ENCODE measurements around the gene STX3. TPM values are rescaled to one million over a fixed set of nuclear protein-coding genes. Genes with fewer than 3 reads are reported as not detected.

STX3 gene
- total RNA-seq (10 to 100 TPM; 12.1 to 21.5 (median 15.3) TPM), polyA plus RNA-seq (10 to 100 TPM; 12.9 to 20.5 TPM)

DNA sequence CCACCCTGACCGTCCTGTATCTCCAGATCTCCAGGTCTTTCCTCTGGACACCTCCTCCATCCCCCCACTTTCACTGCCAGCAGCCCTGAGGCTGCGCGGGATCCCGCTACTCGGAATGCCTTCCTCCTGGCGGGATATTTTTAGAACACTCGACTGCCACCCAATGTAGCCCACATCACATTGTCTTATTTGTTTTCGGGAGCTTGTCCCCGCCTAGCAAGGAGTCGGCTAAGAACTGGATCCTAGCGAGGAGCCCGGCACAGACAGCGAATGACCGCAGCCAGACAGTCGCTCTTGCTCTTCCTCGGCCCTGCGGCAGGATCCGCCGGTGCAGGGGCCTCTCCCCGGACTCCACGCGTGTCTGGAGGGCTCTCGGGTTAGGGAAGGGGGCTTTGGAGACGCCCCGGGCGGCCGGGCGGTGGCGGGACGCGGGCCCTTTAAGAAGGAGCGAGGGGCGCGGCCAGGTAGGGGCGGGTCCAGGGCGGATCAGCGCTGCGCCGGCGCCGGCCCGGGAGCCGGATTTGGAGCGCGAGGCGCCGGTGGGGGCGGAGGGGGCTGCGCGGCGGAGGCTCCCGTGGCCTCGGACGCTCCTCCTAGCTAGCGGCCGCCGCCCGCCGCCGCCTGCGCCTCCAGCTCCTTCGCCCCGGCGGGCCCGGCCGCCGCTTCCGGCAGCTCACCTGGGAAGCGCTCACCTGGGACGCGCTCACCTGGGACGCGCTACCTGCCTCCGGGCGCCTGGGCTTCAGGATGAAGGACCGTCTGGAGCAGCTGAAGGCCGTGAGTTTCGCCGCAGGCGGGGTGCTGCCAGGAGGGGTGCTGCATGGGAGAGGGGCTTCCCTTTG lies at the start of gene STX3:
Gene STX3, plus strand, starts transcription at position 518 of the 842 bp plus-strand sequence. Its CDS starts 230 bp downstream, at position 748.
- no peaks in the 10 kb centered on the region for H3K36me3 ChIP-seq
- peak within 1 kb of the TSS; percentile 91 to 96 (median 94) for H3K27ac ChIP-seq
- peak; percentile 69 to 88 (median 78) for DNase-seq
- peaks cover 0 to 15% (median 7%) of the 10 kb centered on the region in 3 donors for H3K4me1 ChIP-seq
- H3K27me3 ChIP-seq: no peaks in the 10 kb centered on the region
- H3K9me3 ChIP-seq: no peaks in the 10 kb centered on the region
- H3K4me3 ChIP-seq: peak within 1 kb of the TSS; percentile 66 to 94 (median 91)
- intact Hi-C loops (cut with DNase I): loop anchor here in 2 of 3 donors (5.0 kb wide), 1 partner anchor 47 kb away; no protein-coding TSS in a partner anchor
- FAIRE-seq: no peak
- ATAC-seq: peak; percentile 81 to 90 (median 86)
- 0% methylated on average over 64 to 80 of the region's 80 CpGs for WGBS, 2 donors
- TF ChIP-seq, protein P1, sequence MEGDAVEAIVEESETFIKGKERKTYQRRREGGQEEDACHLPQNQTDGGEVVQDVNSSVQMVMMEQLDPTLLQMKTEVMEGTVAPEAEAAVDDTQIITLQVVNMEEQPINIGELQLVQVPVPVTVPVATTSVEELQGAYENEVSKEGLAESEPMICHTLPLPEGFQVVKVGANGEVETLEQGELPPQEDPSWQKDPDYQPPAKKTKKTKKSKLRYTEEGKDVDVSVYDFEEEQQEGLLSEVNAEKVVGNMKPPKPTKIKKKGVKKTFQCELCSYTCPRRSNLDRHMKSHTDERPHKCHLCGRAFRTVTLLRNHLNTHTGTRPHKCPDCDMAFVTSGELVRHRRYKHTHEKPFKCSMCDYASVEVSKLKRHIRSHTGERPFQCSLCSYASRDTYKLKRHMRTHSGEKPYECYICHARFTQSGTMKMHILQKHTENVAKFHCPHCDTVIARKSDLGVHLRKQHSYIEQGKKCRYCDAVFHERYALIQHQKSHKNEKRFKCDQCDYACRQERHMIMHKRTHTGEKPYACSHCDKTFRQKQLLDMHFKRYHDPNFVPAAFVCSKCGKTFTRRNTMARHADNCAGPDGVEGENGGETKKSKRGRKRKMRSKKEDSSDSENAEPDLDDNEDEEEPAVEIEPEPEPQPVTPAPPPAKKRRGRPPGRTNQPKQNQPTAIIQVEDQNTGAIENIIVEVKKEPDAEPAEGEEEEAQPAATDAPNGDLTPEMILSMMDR (IDR thresholded peaks at IDR 0.05): no peak

DNA sequence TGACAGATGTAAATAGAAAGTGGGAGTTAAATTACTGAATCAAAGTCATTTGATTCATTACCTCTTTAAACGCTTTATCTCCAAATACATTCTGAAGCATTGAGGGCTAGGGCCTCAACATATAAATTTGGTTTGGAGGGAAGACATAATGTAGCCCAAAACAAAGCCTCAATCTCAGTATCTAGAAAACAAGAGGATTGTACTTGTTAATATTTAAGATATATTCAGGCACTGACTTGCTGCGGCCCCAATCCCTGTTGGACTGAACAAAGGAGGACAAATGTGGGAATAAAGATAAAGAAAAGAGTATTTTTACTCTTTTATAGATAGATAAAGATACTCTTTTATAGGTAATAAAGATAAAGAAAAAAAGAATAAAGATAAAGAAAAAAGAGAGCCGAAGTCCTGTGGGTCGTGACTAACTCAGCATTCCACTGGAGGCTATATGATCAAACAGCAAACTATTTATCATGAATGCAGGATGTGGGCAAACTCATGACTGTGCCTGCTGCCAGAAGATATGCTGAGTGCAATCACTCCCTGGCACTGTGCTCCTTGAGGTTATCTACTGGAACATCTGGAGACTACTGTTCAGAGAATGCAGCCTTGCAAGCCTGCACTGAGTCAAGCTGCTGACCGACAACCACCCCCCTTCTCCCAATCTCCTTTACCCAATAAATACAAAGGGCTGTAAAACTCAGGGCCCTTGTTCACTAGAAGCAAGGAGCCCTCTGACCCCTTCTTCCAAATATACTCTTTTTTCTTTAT lies 48.5 kb upstream of the STX3 start:
- intact Hi-C loops (cut with DNase I): no loop called here
- DNase-seq: no peak

DNA sequence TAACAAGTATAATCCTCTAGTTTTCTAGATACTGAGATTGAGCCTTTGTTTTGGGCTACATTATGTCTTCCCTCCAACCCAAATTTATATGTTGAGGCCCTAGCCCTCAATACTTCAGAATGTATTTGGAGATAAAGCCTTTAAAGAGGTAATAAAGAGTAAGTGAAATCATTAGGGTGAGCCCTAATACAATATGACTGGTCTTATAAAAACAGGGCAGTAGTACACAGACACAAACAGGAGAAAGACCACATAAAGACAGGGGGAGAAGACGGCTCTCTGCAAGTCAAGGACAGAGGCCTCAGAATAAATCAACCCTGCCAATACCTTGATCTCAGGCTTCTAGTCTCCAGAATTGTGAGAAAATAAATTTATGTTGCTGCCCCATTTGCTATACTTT lies 47.8 kb upstream of the STX3 start:
- no peaks in the 10 kb centered on the region for H3K4me1 ChIP-seq
- intact Hi-C loops (cut with DNase I): no loop called here
- 71 to 86% methylated on average over 1 of the region's 1 CpG for WGBS, 2 donors
- DNase-seq: no peak
- no peaks in the 10 kb centered on the region for H3K9me3 ChIP-seq
- no peak overlapping the region for H3K4me3 ChIP-seq
- no peak for ATAC-seq
- H3K27ac ChIP-seq: no peak overlapping the region
- FAIRE-seq: no peak
- H3K36me3 ChIP-seq: no peaks in the 10 kb centered on the region
- TF ChIP-seq, protein P1 (IDR thresholded peaks at IDR 0.05): no peak
- H3K27me3 ChIP-seq: no peaks in the 10 kb centered on the region

More for the DNA sequence above, 48.5 kb upstream of the STX3 start:
- no peak overlapping the region for H3K27ac ChIP-seq
- H3K36me3 ChIP-seq: no peaks in the 10 kb centered on the region
- H3K4me1 ChIP-seq: no peaks in the 10 kb centered on the region
- no peak overlapping the region for H3K4me3 ChIP-seq
- FAIRE-seq: no peak
- ATAC-seq: peak in 1 of 4 donors; percentile 38
- no peaks in the 10 kb centered on the region for H3K27me3 ChIP-seq
- TF ChIP-seq, protein P1 (IDR thresholded peaks at IDR 0.05): no peak
- 75 to 80% methylated on average over 5 of the region's 5 CpGs for WGBS, 2 donors
- H3K9me3 ChIP-seq: no peaks in the 10 kb centered on the region

DNA sequence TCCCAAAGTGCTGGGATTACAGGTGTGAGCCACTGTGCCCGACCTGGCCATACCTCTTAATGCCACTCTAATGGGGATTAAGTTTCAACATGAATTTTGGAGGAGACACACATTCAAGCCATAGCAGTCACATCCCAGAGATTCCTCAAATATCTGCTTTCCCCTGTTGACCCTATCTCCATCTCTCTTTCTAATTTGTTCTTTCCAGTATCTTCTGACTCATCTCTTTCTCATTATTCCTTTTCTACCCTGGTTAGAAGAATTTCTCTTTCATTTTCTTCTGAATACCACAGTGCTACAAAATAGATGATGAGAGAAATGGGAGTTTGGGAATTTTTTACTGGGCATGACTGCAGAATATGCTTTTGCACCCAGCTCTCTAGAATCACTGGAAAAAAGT lies 46.6 kb upstream of the STX3 start:
- TF ChIP-seq, protein P1 (IDR thresholded peaks at IDR 0.05): no peak
- Histone ChIP-seq H3K27ac (no peak overlapping the region), H3K27me3 (no peaks in the 10 kb centered on the region), H3K9me3 (no peaks in the 10 kb centered on the region), H3K4me3 (no peak overlapping the region), H3K4me1 (no peaks in the 10 kb centered on the region), H3K36me3 (no peaks in the 10 kb centered on the region)
- ATAC-seq (no peak), DNase-seq (no peak), FAIRE-seq (no peak)
- intact Hi-C loops (cut with DNase I): no loop called here
- WGBS, 2 donors: 47 to 74% methylated on average over 1 of the region's 1 CpG
